ENCODE results near the gene FHL3. TPM values are rescaled to one million over a fixed set of nuclear protein-coding genes. Genes with fewer than 3 reads are reported as not detected.

Gene FHL3
- total RNA-seq, 1 donor from 2014 or later, result 21.2 TPM

GRCh38 chr1:38050397-38051078, 45.2 kb upstream of the FHL3 start:
- peaks cover 56% of the 10 kb centered on the region for H3K27me3 Mint-ChIP-seq (ENCODE audit: low read depth)
- H3K9me3 Mint-ChIP-seq, result no peaks in the 10 kb centered on the region
- DNase-seq (ENCODE audit: low read depth, low spot score), result peak; percentile 46
- H3K4me1 Mint-ChIP-seq, result peaks cover 50% of the 10 kb centered on the region
- TF ChIP-seq CTCF (conservative IDR thresholded peaks at IDR 0.05), result no peak
- no peaks in the 10 kb centered on the region for H3K36me3 Mint-ChIP-seq (ENCODE audit: low read depth)
- peak overlapping the region; percentile 56 for H3K4me3 Mint-ChIP-seq
- no peak overlapping the region for H3K27ac Mint-ChIP-seq (ENCODE audit: unreplicated experiment)

GRCh38 chr1:38047603-38048141, 42.4 kb upstream of the FHL3 start:
- peaks cover 75% of the 10 kb centered on the region for H3K27me3 Mint-ChIP-seq (ENCODE audit: low read depth)

GRCh38 chr1:38046884-38047602, 41.7 kb upstream of the FHL3 start:
- H3K4me3 Mint-ChIP-seq, result peak overlapping the region; percentile 92
- H3K4me1 Mint-ChIP-seq, result peaks cover 53% of the 10 kb centered on the region
- peak; percentile 77 for DNase-seq (ENCODE audit: low read depth, low spot score)
- H3K27ac Mint-ChIP-seq (ENCODE audit: unreplicated experiment), result no peak overlapping the region
- peaks cover 77% of the 10 kb centered on the region for H3K27me3 Mint-ChIP-seq (ENCODE audit: low read depth)
- no peak for TF ChIP-seq CTCF (conservative IDR thresholded peaks at IDR 0.05)
- H3K36me3 Mint-ChIP-seq (ENCODE audit: low read depth), result peaks cover 4% of the 10 kb centered on the region
- H3K9me3 Mint-ChIP-seq, result no peaks in the 10 kb centered on the region

More at GRCh38 chr1:38047603-38048141, 42.4 kb upstream of the FHL3 start:
- H3K9me3 Mint-ChIP-seq, result no peaks in the 10 kb centered on the region
- H3K36me3 Mint-ChIP-seq (ENCODE audit: low read depth), result peaks cover 4% of the 10 kb centered on the region
- no peak for DNase-seq (ENCODE audit: low read depth, low spot score)
- peak overlapping the region; percentile 92 for H3K4me3 Mint-ChIP-seq
- no peak overlapping the region for H3K27ac Mint-ChIP-seq (ENCODE audit: unreplicated experiment)
- H3K4me1 Mint-ChIP-seq, result peaks cover 52% of the 10 kb centered on the region
- no peak for TF ChIP-seq CTCF (conservative IDR thresholded peaks at IDR 0.05)

GRCh38 chr1:38046333-38046883, 41.1 kb upstream of the FHL3 start, which contains the start of gene POU3F1:
TSS of gene POU3F1 (minus strand) at chr1:38046793. CDS start at chr1:38046743, 50 bp downstream.
- peaks cover 77% of the 10 kb centered on the region for H3K27me3 Mint-ChIP-seq (ENCODE audit: low read depth)
- H3K36me3 Mint-ChIP-seq (ENCODE audit: low read depth), result peaks cover 4% of the 10 kb centered on the region
- DNase-seq (ENCODE audit: low read depth, low spot score), result no peak
- no peaks in the 10 kb centered on the region for H3K9me3 Mint-ChIP-seq
- no peak for TF ChIP-seq CTCF (conservative IDR thresholded peaks at IDR 0.05)
- peaks cover 51% of the 10 kb centered on the region for H3K4me1 Mint-ChIP-seq
- H3K4me3 Mint-ChIP-seq, result peak within 1 kb of the TSS; percentile 92
- H3K27ac Mint-ChIP-seq (ENCODE audit: unreplicated experiment), result no peak within 1 kb of the TSS

GRCh38 chr1:38045401-38046332, 40.4 kb upstream of the FHL3 start:
- no peak overlapping the region for H3K27ac Mint-ChIP-seq (ENCODE audit: unreplicated experiment)
- no peak for TF ChIP-seq CTCF (conservative IDR thresholded peaks at IDR 0.05)
- DNase-seq (ENCODE audit: low read depth, low spot score), result no peak
- peak overlapping the region; percentile 84 for H3K4me3 Mint-ChIP-seq
- H3K27me3 Mint-ChIP-seq (ENCODE audit: low read depth), result peaks cover 79% of the 10 kb centered on the region
- no peaks in the 10 kb centered on the region for H3K9me3 Mint-ChIP-seq
- H3K4me1 Mint-ChIP-seq, result peaks cover 43% of the 10 kb centered on the region
- peaks cover 4% of the 10 kb centered on the region for H3K36me3 Mint-ChIP-seq (ENCODE audit: low read depth)

All from neural crest cell (in vitro differentiated cells).